ENCODE results near the gene UXS1. TPM values are rescaled to one million over a fixed set of nuclear protein-coding genes. Genes with fewer than 3 reads are reported as not detected.

Gene UXS1
- total RNA-seq, 3 donors from 2014 or later, result 17.9 to 38.1 (median 30.5) TPM

DNA sequence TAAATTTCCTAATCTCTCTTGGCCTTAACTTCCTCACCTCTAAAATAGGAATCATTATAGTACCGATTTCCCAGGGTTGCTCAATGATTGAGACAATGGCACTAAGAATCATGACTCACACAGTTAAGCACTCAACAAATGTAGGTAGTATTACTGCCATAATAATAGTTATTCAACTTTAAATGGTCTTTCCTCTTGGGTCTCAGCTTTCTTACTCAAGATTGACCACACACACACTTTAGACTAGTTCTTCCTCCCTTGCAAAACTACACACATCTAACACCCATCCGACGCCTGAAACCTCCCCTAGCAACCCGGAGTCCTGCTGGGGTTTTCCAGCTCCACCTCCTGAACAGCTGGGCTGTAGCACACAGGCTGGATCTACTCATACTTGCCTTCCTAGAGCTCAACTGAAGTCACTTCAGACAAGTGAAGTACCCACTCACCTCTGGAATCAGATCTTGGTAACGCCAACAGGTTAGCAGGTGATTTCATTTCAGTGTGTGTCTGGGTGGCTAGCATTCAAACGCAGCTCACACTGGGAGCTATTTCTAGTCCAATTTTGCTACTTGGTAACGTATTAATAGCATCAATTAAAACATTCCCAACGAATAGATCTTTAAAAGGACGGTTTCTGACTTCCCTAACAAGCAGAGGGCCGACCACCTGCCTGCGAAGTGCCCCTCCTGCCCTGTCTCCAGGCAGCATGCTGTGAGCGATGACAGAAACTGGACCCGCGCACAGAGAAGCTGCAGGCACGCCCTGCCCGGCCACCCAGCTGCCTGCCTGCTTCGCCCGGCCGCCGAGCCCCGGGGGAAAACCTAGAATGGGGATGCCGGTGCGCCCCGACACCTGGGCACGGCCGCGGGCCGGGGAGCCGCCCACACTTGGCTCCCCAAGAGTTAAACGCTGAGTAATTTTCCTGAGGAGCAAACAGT lies 1.1 kb downstream of the UXS1 start:
- Histone ChIP-seq H3K4me3 (peak overlapping the region; percentile 85 to 100 (median 88)), H3K9me3 (no peaks in the 10 kb centered on the region), H3K27me3 (no peaks in the 10 kb centered on the region), H3K4me1 (peaks cover 0 to 7% of the 10 kb centered on the region in 2 donors), H3K36me3 (no peaks in the 10 kb centered on the region), H3K27ac (peak overlapping the region; percentile 58 to 87)
- DNase-seq (ENCODE audit: low spot score in 2 of 2), result no peak
- intact Hi-C loops (cut with DNase I; ENCODE audit: low total_unique reads), result no loop called here
- TF ChIP-seq POLR2AphosphoS5 (IDR thresholded peaks at IDR 0.05) (no peak), POLR2A (IDR thresholded peaks at IDR 0.05) (no peak), CTCF (IDR thresholded peaks at IDR 0.05) (no peak)

DNA sequence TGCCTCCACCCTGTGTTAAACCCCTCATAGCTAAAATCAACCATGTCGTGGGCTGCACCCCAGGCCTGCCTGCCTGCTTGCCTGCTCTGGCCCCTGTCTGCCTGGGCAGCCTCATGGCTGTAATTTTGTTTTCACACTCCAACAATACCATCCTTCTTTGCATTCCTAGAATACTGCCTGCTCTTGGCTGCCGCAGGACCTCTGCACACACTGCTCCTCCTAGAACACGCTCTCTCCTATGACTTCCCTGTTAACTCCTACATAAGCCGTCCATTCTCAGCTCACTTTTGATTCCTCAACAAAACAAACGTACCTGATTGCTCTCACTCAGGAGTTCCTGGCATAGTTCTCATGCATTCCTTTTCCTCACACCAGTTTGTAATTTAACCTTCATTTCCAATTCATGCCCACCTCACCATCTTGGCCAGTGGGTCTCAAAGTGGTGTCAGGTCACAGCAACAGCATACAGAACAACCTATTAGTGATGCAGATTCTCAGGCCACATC lies 2.5 kb downstream of the UXS1 start:
- Histone ChIP-seq H3K4me1 (peaks cover 0 to 7% of the 10 kb centered on the region in 2 donors), H3K27ac (no peak overlapping the region), H3K36me3 (no peaks in the 10 kb centered on the region), H3K4me3 (no peak overlapping the region), H3K27me3 (no peaks in the 10 kb centered on the region), H3K9me3 (no peaks in the 10 kb centered on the region)
- TF ChIP-seq POLR2A (IDR thresholded peaks at IDR 0.05), result no peak
- no peak for TF ChIP-seq CTCF (IDR thresholded peaks at IDR 0.05)
- TF ChIP-seq POLR2AphosphoS5 (IDR thresholded peaks at IDR 0.05), result no peak
- intact Hi-C loops (cut with DNase I; ENCODE audit: low total_unique reads), result no loop called here
- DNase-seq (ENCODE audit: low spot score in 2 of 2), result no peak

DNA sequence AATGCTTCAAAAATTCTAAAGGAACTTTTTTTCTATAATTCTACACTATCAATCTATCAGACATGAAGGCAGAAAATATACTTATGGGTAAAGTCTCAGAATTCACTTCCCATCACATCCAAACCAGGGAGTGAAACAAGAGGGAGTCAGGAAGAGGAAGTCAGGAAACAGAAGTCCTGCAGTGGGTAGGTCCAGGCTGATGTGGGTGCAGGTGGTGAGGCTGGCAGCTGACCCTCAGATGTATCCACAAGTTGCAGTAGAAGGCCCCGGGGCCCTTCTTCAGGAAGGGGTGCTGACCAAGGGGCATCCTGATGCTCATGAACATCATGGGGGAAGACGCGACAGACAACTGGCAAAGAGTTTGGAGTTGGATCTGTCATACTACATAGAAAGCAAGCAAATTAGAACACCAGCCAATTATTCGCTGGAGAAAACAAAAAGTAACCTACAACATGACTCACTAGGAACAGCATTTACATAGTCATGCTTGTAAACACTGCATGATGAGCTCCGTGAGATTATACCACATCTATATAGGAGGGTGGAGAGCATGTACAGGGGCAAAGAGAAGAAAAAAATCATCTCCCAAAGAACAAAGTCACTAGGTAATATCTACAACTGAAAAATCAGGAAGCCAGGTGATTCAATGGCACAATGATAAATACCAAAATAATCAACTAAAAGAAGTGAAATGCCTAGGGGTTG lies 4.2 kb downstream of the UXS1 start:
- H3K4me3 ChIP-seq, result no peak overlapping the region
- no peak overlapping the region for H3K27ac ChIP-seq
- intact Hi-C loops (cut with DNase I; ENCODE audit: low total_unique reads), result no loop called here
- no peaks in the 10 kb centered on the region for H3K9me3 ChIP-seq
- TF ChIP-seq POLR2AphosphoS5 (IDR thresholded peaks at IDR 0.05) (no peak), POLR2A (IDR thresholded peaks at IDR 0.05) (no peak), CTCF (IDR thresholded peaks at IDR 0.05) (no peak)
- H3K4me1 ChIP-seq, result peaks cover 0 to 7% of the 10 kb centered on the region in 2 donors
- no peaks in the 10 kb centered on the region for H3K27me3 ChIP-seq
- no peak for DNase-seq (ENCODE audit: low spot score in 2 of 2)
- H3K36me3 ChIP-seq, result no peaks in the 10 kb centered on the region

GRCh38 chr2:106189325-106189724 lies 4.8 kb downstream of the UXS1 start:
- intact Hi-C loops (cut with DNase I; ENCODE audit: low total_unique reads), result no loop called here
- Histone ChIP-seq H3K36me3 (no peaks in the 10 kb centered on the region), H3K27ac (no peak overlapping the region), H3K4me3 (no peak overlapping the region), H3K4me1 (peaks cover 0 to 7% of the 10 kb centered on the region in 2 donors), H3K27me3 (no peaks in the 10 kb centered on the region), H3K9me3 (no peaks in the 10 kb centered on the region)
- TF ChIP-seq CTCF (IDR thresholded peaks at IDR 0.05) (no peak), POLR2A (IDR thresholded peaks at IDR 0.05) (no peak), POLR2AphosphoS5 (IDR thresholded peaks at IDR 0.05) (no peak)
- DNase-seq (ENCODE audit: low spot score in 2 of 2), result no peak
